ENCODE measurements around the gene TAF1B.

TAF1B gene

GRCh38 chr2:9800975-9801726 lies 42.1 kb upstream of the TAF1B start:
- Histone ChIP-seq H3K36me3 (ENCODE audit: control insufficient read depth, low read depth, low read length) (no peaks in the 10 kb centered on the region), H3K4me3 (ENCODE audit: low read length) (no peak overlapping the region), H3K9me3 (ENCODE audit: control insufficient read depth, low read depth, low read length) (no peaks in the 10 kb centered on the region), H3K4me1 (ENCODE audit: control insufficient read depth, low read depth, low read length) (peaks cover 6% of the 10 kb centered on the region), H3K27me3 (ENCODE audit: control insufficient read depth, insufficient read depth, low read length) (no peaks in the 10 kb centered on the region), H3K27ac (ENCODE audit: low read length) (no peak overlapping the region), H3K9ac (ENCODE audit: low read length) (no peak overlapping the region)

DNA sequence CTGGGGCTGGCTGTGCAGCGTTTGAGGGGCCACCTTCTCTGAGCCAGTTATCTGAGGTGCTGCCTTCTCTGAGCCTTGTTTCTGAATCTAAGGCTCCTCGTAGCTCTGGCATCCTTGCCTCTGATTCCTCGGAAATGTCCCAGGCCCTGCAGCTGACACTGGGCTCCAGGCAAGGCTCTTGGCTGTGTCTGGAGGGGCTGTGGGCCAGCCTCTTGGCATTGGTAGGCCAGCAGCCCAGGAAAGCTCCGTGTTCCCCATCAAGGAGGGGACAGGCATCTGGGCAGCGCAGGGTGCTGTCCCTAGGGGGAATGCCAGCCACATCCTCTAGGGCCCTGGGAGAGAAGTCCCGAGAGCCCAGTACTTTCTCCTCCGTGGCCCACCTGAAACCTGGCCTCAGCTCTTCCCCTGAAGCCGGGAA lies 40.7 kb upstream of the TAF1B start:
- Histone ChIP-seq H3K4me1 (ENCODE audit: control insufficient read depth, low read depth, low read length) (no peaks in the 10 kb centered on the region), H3K27me3 (ENCODE audit: control insufficient read depth, insufficient read depth, low read length) (no peaks in the 10 kb centered on the region), H3K9ac (ENCODE audit: low read length) (no peak overlapping the region), H3K4me3 (ENCODE audit: low read length) (no peak overlapping the region), H3K9me3 (ENCODE audit: control insufficient read depth, low read depth, low read length) (no peaks in the 10 kb centered on the region), H3K36me3 (ENCODE audit: control insufficient read depth, low read depth, low read length) (no peaks in the 10 kb centered on the region), H3K27ac (ENCODE audit: low read length) (no peak overlapping the region)

- H3K27ac ChIP-seq (ENCODE audit: low read length), result no peak overlapping the region
- H3K36me3 ChIP-seq (ENCODE audit: control insufficient read depth, low read depth, low read length), result no peaks in the 10 kb centered on the region
- H3K4me3 ChIP-seq (ENCODE audit: low read length), result no peak overlapping the region
- H3K9ac ChIP-seq (ENCODE audit: low read length), result no peak overlapping the region
- no peaks in the 10 kb centered on the region for H3K9me3 ChIP-seq (ENCODE audit: control insufficient read depth, low read depth, low read length)
- no peaks in the 10 kb centered on the region for H3K27me3 ChIP-seq (ENCODE audit: control insufficient read depth, insufficient read depth, low read length)
- no peaks in the 10 kb centered on the region for H3K4me1 ChIP-seq (ENCODE audit: control insufficient read depth, low read depth, low read length)
Measured at GRCh38 chr2:9803023-9803805, 40.1 kb upstream of the TAF1B start.

- Histone ChIP-seq H3K27me3 (ENCODE audit: control insufficient read depth, insufficient read depth, low read length) (no peaks in the 10 kb centered on the region), H3K36me3 (ENCODE audit: control insufficient read depth, low read depth, low read length) (no peaks in the 10 kb centered on the region), H3K9me3 (ENCODE audit: control insufficient read depth, low read depth, low read length) (no peaks in the 10 kb centered on the region), H3K9ac (ENCODE audit: low read length) (no peak overlapping the region), H3K4me3 (ENCODE audit: low read length) (no peak overlapping the region), H3K27ac (ENCODE audit: low read length) (no peak overlapping the region), H3K4me1 (ENCODE audit: control insufficient read depth, low read depth, low read length) (no peaks in the 10 kb centered on the region)
Measured at GRCh38 chr2:9805435-9806297, 37.6 kb upstream of the TAF1B start.

DNA sequence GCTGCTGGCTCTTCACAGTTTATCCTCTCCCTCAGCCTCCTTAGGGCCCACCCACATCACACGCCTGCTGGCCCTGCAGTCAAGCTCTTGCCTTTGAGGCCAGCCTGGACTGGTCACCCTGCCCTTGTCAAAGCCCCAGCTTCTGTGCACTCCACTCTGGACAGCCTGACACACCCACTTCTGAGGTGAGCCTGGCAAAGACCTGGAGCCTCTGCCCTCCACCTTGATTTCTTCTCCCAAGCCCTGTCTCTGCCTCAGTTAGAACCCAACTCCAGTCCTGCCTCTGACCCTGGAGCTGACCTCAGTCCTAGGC lies 37.0 kb upstream of the TAF1B start:
- Histone ChIP-seq H3K36me3 (ENCODE audit: control insufficient read depth, low read depth, low read length) (no peaks in the 10 kb centered on the region), H3K4me1 (ENCODE audit: control insufficient read depth, low read depth, low read length) (no peaks in the 10 kb centered on the region), H3K27ac (ENCODE audit: low read length) (no peak overlapping the region), H3K27me3 (ENCODE audit: control insufficient read depth, insufficient read depth, low read length) (no peaks in the 10 kb centered on the region), H3K4me3 (ENCODE audit: low read length) (no peak overlapping the region), H3K9me3 (ENCODE audit: control insufficient read depth, low read depth, low read length) (no peaks in the 10 kb centered on the region), H3K9ac (ENCODE audit: low read length) (no peak overlapping the region)

DNA sequence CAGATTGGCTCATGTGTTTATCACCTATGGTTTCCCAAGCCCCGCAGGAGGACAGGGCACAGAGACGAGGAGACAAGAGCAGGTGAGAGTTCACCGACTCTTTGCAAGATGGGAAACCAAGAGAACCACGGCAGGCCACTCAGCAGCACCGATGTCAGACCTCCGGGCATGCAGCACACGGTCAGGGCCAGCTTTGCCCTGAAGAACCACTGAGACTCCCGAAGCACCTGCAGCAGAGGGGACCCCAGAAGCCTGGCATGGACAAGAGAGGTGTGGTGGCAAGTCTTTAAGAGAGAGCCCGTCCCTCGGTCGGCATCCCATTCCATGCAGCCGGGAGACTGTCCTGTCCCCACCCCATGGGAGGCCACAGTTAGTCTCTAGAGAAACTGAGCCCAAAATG lies 36.6 kb upstream of the TAF1B start:
- Histone ChIP-seq H3K36me3 (ENCODE audit: control insufficient read depth, low read depth, low read length) (no peaks in the 10 kb centered on the region), H3K27me3 (ENCODE audit: control insufficient read depth, insufficient read depth, low read length) (no peaks in the 10 kb centered on the region), H3K9me3 (ENCODE audit: control insufficient read depth, low read depth, low read length) (no peaks in the 10 kb centered on the region), H3K27ac (ENCODE audit: low read length) (no peak overlapping the region), H3K4me1 (ENCODE audit: control insufficient read depth, low read depth, low read length) (no peaks in the 10 kb centered on the region), H3K9ac (ENCODE audit: low read length) (no peak overlapping the region), H3K4me3 (ENCODE audit: low read length) (no peak overlapping the region)

GRCh38 chr2:9807056-9807455 lies 36.2 kb upstream of the TAF1B start:
- no peak overlapping the region for H3K9ac ChIP-seq (ENCODE audit: low read length)
- no peaks in the 10 kb centered on the region for H3K36me3 ChIP-seq (ENCODE audit: control insufficient read depth, low read depth, low read length)
- H3K27me3 ChIP-seq (ENCODE audit: control insufficient read depth, insufficient read depth, low read length), result no peaks in the 10 kb centered on the region
- no peak overlapping the region for H3K27ac ChIP-seq (ENCODE audit: low read length)
- H3K4me3 ChIP-seq (ENCODE audit: low read length), result no peak overlapping the region
- no peaks in the 10 kb centered on the region for H3K4me1 ChIP-seq (ENCODE audit: control insufficient read depth, low read depth, low read length)
- no peaks in the 10 kb centered on the region for H3K9me3 ChIP-seq (ENCODE audit: control insufficient read depth, low read depth, low read length)

DNA sequence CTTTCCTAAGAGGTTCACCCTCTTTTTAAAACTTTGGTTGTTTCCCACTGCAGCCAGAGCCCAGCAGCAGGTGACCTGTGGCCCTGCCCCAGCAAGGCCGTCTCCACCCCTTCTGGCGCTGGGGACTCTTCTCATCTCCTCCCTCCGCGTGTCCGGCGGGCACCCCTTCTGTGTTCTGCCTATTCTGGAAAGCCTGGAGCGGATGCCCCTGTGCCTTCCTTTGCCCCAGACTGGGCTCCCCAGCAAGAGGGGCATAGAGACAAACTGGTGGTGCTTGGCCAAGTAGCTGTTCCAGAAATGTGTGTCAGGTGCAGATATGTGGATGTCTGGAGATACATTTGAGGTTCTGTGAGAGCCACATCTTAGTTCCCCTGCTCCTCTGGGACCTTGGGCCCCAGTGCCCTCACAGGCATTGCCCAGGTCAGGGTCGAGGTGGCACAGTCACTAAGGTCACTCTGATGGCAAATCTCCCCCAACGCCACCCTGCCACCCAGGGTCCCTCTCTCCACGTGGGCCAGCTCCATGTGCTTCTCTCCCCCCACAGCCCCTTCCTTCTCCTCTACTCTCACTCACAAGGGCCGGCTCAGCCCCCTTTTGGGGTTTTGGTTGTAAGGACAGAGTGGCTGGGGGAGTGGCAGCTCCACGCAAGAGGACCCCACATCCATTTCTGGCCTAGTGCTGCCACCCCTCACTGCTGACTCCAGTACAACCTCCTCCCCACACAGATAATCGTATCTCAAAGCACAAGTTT lies 35.5 kb upstream of the TAF1B start:
- no peaks in the 10 kb centered on the region for H3K9me3 ChIP-seq (ENCODE audit: control insufficient read depth, low read depth, low read length)
- no peaks in the 10 kb centered on the region for H3K36me3 ChIP-seq (ENCODE audit: control insufficient read depth, low read depth, low read length)
- no peaks in the 10 kb centered on the region for H3K4me1 ChIP-seq (ENCODE audit: control insufficient read depth, low read depth, low read length)
- H3K27ac ChIP-seq (ENCODE audit: low read length), result no peak overlapping the region
- no peak overlapping the region for H3K4me3 ChIP-seq (ENCODE audit: low read length)
- no peaks in the 10 kb centered on the region for H3K27me3 ChIP-seq (ENCODE audit: control insufficient read depth, insufficient read depth, low read length)
- no peak overlapping the region for H3K9ac ChIP-seq (ENCODE audit: low read length)

DNA sequence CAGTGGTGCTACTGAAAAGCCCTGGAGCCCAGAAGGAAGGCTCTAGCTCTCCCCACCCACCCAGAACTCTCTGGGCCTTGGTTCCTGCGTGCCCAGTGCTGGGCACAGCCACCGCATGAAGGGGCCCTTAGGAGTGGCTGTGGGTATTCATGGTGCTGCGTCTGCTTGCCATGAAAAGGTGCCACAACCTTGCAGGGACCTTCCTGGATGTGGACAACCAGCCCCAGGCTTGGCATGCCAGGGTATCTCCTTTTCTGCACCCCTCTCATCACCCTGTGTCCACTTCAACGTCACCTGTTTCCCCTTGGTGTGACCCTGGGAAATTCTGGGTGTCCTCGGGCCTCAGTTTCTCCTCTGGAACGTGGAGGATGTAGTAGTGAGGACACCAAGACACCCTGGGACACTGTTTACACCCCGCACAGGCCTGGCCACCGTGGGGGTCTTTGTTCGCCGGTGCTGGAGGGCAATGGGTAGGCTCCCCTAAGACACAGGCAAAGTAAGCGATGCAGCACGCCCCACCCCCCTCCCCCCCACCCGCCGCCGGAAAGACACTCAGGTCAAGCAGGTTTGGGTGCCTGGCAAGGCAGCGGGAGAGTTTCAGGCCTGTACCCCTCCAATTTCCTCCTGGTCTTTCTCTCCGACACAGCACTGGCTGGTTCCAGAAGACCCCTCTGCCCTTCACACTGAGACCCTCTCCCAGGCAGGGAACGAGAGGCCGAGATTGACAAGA lies 34.8 kb upstream of the TAF1B start:
- no peaks in the 10 kb centered on the region for H3K9me3 ChIP-seq (ENCODE audit: control insufficient read depth, low read depth, low read length)
- no peak overlapping the region for H3K4me3 ChIP-seq (ENCODE audit: low read length)
- no peaks in the 10 kb centered on the region for H3K36me3 ChIP-seq (ENCODE audit: control insufficient read depth, low read depth, low read length)
- H3K27me3 ChIP-seq (ENCODE audit: control insufficient read depth, insufficient read depth, low read length), result no peaks in the 10 kb centered on the region
- H3K4me1 ChIP-seq (ENCODE audit: control insufficient read depth, low read depth, low read length), result no peaks in the 10 kb centered on the region
- H3K9ac ChIP-seq (ENCODE audit: low read length), result no peak overlapping the region
- no peak overlapping the region for H3K27ac ChIP-seq (ENCODE audit: low read length)

DNA sequence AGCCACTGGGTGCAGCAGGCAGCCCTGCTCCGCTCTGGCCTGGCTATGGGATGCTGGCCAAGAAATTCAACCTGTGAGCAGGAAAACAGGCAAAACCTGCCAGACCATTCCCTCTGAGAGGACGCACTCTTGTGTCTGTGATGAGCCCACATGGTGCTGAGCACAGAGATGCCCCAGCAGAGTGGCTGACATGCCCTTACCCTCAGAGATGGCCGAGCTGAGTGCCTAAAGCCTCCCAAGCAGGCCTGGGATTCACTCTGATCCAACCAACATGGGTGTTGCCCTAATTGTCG lies 34.3 kb upstream of the TAF1B start:
- H3K36me3 ChIP-seq (ENCODE audit: control insufficient read depth, low read depth, low read length), result no peaks in the 10 kb centered on the region
- H3K4me1 ChIP-seq (ENCODE audit: control insufficient read depth, low read depth, low read length), result no peaks in the 10 kb centered on the region
- H3K27ac ChIP-seq (ENCODE audit: low read length), result no peak overlapping the region
- no peaks in the 10 kb centered on the region for H3K9me3 ChIP-seq (ENCODE audit: control insufficient read depth, low read depth, low read length)
- H3K9ac ChIP-seq (ENCODE audit: low read length), result no peak overlapping the region
- H3K4me3 ChIP-seq (ENCODE audit: low read length), result no peak overlapping the region
- no peaks in the 10 kb centered on the region for H3K27me3 ChIP-seq (ENCODE audit: control insufficient read depth, insufficient read depth, low read length)

All from iPS-18a (cell line).